Endothelial cell of umbilical vein (primary cell): ENCODE measurements around the gene FOXP1. TPM values are rescaled to one million over a fixed set of nuclear protein-coding genes. Genes with fewer than 3 reads are reported as not detected.

Source experiments
- BruUV-seq: library from RNA; stranded (reverse); fragments of 400-500 nt; replicated peaks from 2 replicates; lab custom pipeline; 2021; lab: Mats Ljungman, UMichigan
- CTCF ChIA-PET: fragments of 300-600, 350-600 bp; sonication (Branson Sonifier 250); formaldehyde crosslinking; loops from one replicate; lab custom pipeline; 2021; ENCODE audit warnings: antibody characterized with exemption, inconsistent platforms; lab: Charles Lee
- POLR2A ChIA-PET: fragments of 300-600, 350-600 bp; sonication (Branson Sonifier 250); formaldehyde crosslinking; loops from one replicate; lab custom pipeline; 2021; ENCODE audit warnings: antibody characterized with exemption, inconsistent platforms; lab: Charles Lee
- DNase-seq: peaks from one replicate; pipeline ENCODE4 v3.0.0-alpha.2; 2011; ENCODE audit warnings: low read depth, low spot score
- FAIRE-seq: peaks from 2 replicates; lab custom pipeline; 2011; peaks lifted over from hg19 to GRCh38; lab: Jason Lieb, UNC
- H2AFZ ChIP-seq: 2 replicates; pipeline ENCODE4 v1.6.0; 2012; ENCODE audit warnings: low read depth, low read length, control low read depth, inconsistent platforms
- H3K27ac ChIP-seq: 2 replicates; pipeline ENCODE4 v1.5.1; 2011; ENCODE audit warnings: low read depth, mild to moderate bottlenecking, control low read depth, low read length, moderate library complexity; ENCODE audit not compliant: insufficient read depth
- H3K27me3 ChIP-seq, 2 experiments: 2 replicates each; pipeline versions ENCODE4 v1.6.0 to v1.6.1; 2011; ENCODE audit warnings: low read length in 2 of 2, mixed read lengths in 1 of 2; ENCODE audit not compliant: control insufficient read depth in 2 of 2, insufficient read depth in 2 of 2
- H3K36me3 ChIP-seq, 2 experiments: 2 replicates in 1 of 2; 3 replicates in 1 of 2; pipeline ENCODE4 v1.5.1; 2011; ENCODE audit warnings: low read length in 2 of 2, mild to moderate bottlenecking in 1 of 2, moderate library complexity in 1 of 2; ENCODE audit not compliant: control insufficient read depth in 2 of 2, insufficient read depth in 2 of 2; ENCODE audit errors: extremely low read depth in 1 of 2
- H3K4me1 ChIP-seq: 3 replicates; pipeline ENCODE4 v1.5.1; 2011; ENCODE audit warnings: mild to moderate bottlenecking, low read length; ENCODE audit not compliant: control insufficient read depth, insufficient read depth; ENCODE audit errors: extremely low read depth
- H3K4me2 ChIP-seq: 2 replicates; pipeline ENCODE4 v1.6.1; 2011; ENCODE audit warnings: low read length, control low read depth, mixed read lengths; ENCODE audit not compliant: insufficient read depth
- H3K4me3 ChIP-seq, 3 experiments: fragments of 200-600 bp in 1 of 3; sonication (generic), shearing (Covaris generic) in 1 of 3; replicated peaks in 1 of 3; 2 replicates each; pipeline ENCODE4 v1.5.1; 2011 to 2016; ENCODE audit warnings: control low read depth in 3 of 3, low read length in 3 of 3, mild to moderate bottlenecking in 2 of 3, inconsistent platforms in 1 of 3, low read depth in 1 of 3, moderate library complexity in 1 of 3; ENCODE audit not compliant: insufficient read depth in 1 of 3
- H3K79me2 ChIP-seq: 2 replicates; pipeline ENCODE4 v1.6.0; 2012; ENCODE audit warnings: low read length, inconsistent platforms; ENCODE audit not compliant: control insufficient read depth, insufficient read depth
- H3K9ac ChIP-seq: replicated peaks from 2 replicates; pipeline ENCODE3; 2011; ENCODE audit warnings: low read length, control low read depth; ENCODE audit not compliant: insufficient read depth; ENCODE audit errors: extremely low read depth
- H3K9me1 ChIP-seq: replicated peaks from 3 replicates; pipeline ENCODE4 v1.6.0; 2011; ENCODE audit warnings: mild to moderate bottlenecking, low read length; ENCODE audit not compliant: control insufficient read depth, insufficient read depth; ENCODE audit errors: extremely low read depth
- H3K9me3 ChIP-seq: replicated peaks from 2 replicates; pipeline ENCODE4 v1.5.1; 2012; ENCODE audit warnings: low read length, inconsistent platforms; ENCODE audit not compliant: control insufficient read depth, insufficient read depth
- H4K20me1 ChIP-seq: replicated peaks from 2 replicates; pipeline ENCODE3; 2011; ENCODE audit warnings: mild to moderate bottlenecking, low read length; ENCODE audit not compliant: control insufficient read depth, insufficient read depth; ENCODE audit errors: extremely low read depth
- CTCF ChIP-seq, 2 donors: IDR thresholded peaks; 1 replicate in 1 of 2; 2 replicates in 1 of 2; pipeline ENCODE4 v1.5.1; 2011; ENCODE audit warnings: low read length in 2 of 2, mild to moderate bottlenecking in 2 of 2, moderate library complexity in 2 of 2, control low read depth in 1 of 2, inconsistent platforms in 1 of 2, low read depth in 1 of 2; ENCODE audit not compliant: insufficient read depth in 1 of 2; ENCODE audit errors: extremely low read depth in 1 of 2
- JUN ChIP-seq: IDR thresholded peaks from 2 replicates; pipeline ENCODE4 v1.6.1; 2011; ENCODE audit warnings: borderline replicate concordance, low read depth; ENCODE audit not compliant: insufficient read length, insufficient read depth
- POLR2AphosphoS5 ChIP-seq: IDR thresholded peaks from 2 replicates; pipeline ENCODE4 v1.6.1; 2012; ENCODE audit warnings: low read depth, mild to moderate bottlenecking, control low read depth, low read length, moderate library complexity; ENCODE audit not compliant: insufficient read depth
- dilution Hi-C: fragments of 300-500 bp; cut with MboI; formaldehyde crosslinking; loops from one replicate; pipeline ENCODE4 v1.15.0; 2019; ENCODE audit warnings: low sequenced_read_pairs; ENCODE audit not compliant: extremely low pct_ligation_motif_present
- intact Hi-C: fragments of 100-400 bp; cut with micrococcal nuclease; formaldehyde crosslinking; loops from one replicate; pipeline ENCODE4 v1.10.0; 2022
- polyA plus RNA-seq, 4 experiments: library from polyadenylated mRNA; depleted of rRNA in 3 of 4; stranded (reverse) in 3 of 4; unstranded in 1 of 4; fragments of >200 nt; gene quantifications; 2 replicates each; pipeline versions ENCODE4 v1.2.1 to v1.2.3, GENCODE V29; 2011 to 2012; ENCODE audit warnings: missing spikeins in 1 of 4
- total RNA-seq: library from RNA; stranded (reverse); gene quantifications from 2 replicates; pipeline ENCODE4 v1.2.3, GENCODE V29; 2021

Gene FOXP1
- total and polyA plus RNA-seq, 2 donors (not counting 3 experiments of a cell fraction or from before 2014, with no cell fraction given): 41.0 to 107 TPM

GRCh38 chr3:71218508-71218907, 365.0 kb downstream of the FOXP1 start:
- Histone ChIP-seq H3K27ac (no peak overlapping the region), H3K9me1 (no peaks in the 10 kb centered on the region), H3K4me3 (no peak overlapping the region), H2AFZ (no peak overlapping the region), H3K36me3 (no peaks in the 10 kb centered on the region), H3K4me2 (no peak overlapping the region), H3K9ac (no peak overlapping the region), H3K27me3 (no peaks in the 10 kb centered on the region), H3K9me3 (no peaks in the 10 kb centered on the region), H3K79me2 (no peaks in the 10 kb centered on the region), H4K20me1 (no peaks in the 10 kb centered on the region), H3K4me1 (no peaks in the 10 kb centered on the region)
- intact Hi-C loops: no loop called here
- TF ChIP-seq JUN: no peak
- no peak for TF ChIP-seq POLR2AphosphoS5
- no TSS peak for BruUV-seq
- CTCF ChIA-PET: interaction anchor here (1.3 kb wide), 1 partner anchor 24 kb away, joined by 3 read pairs; no protein-coding TSS in a partner anchor
- POLR2A ChIA-PET: no interaction called here
- dilution Hi-C loops: no loop called here
- DNase-seq (no peak), FAIRE-seq (no peak)

GRCh38 chr3:71217640-71218222, 365.8 kb downstream of the FOXP1 start:
- FAIRE-seq: no peak
- CTCF ChIA-PET: interaction anchor here (1.3 kb wide), 2 partner anchors 13 to 23 kb away, joined by 3 read pairs; no protein-coding TSS in a partner anchor
- H3K4me2 ChIP-seq: no peak overlapping the region
- no peak for TF ChIP-seq JUN
- TF ChIP-seq POLR2AphosphoS5: no peak
- TF ChIP-seq CTCF (IDR thresholded peaks at IDR 0.05; ENCODE audit: extremely low read depth in 1 of 2, insufficient read depth in 1 of 2, low read depth in 1 of 2, low read length in 2 of 2): no peak
- intact Hi-C loops: no loop called here
- no peaks in the 10 kb centered on the region for H3K9me3 ChIP-seq
- H2AFZ ChIP-seq: no peak overlapping the region
- no peaks in the 10 kb centered on the region for H3K36me3 ChIP-seq
- no peak for DNase-seq
- dilution Hi-C loops: no loop called here
- H3K4me3 ChIP-seq: no peak overlapping the region
- H3K9me1 ChIP-seq: no peaks in the 10 kb centered on the region
- POLR2A ChIA-PET: no interaction called here
- no peak overlapping the region for H3K27ac ChIP-seq
- H3K79me2 ChIP-seq: no peaks in the 10 kb centered on the region
- H4K20me1 ChIP-seq: no peaks in the 10 kb centered on the region
- H3K9ac ChIP-seq: no peak overlapping the region
- no TSS peak for BruUV-seq
- no peaks in the 10 kb centered on the region for H3K27me3 ChIP-seq
- no peaks in the 10 kb centered on the region for H3K4me1 ChIP-seq
